PC-3 (cell line): ENCODE measurements around the gene NAP1L1. TPM values are rescaled to one million over a fixed set of nuclear protein-coding genes. Genes with fewer than 3 reads are reported as not detected.

Experiments
- ATAC-seq: fragments of 200-7000 bp; cut with Tn5 transposase; 2 replicates; pipeline ENCODE4 v1.9.1; 2020; ENCODE audit warnings: mild to moderate bottlenecking, moderate library complexity
- BruUV-seq: library from RNA; stranded (reverse); fragments of 400-500 nt; replicated peaks from 2 replicates; lab custom pipeline; 2021; lab: Mats Ljungman, UMichigan
- CTCF ChIA-PET: fragments of 300-600 bp; sonication (Branson Sonifier 250); formaldehyde crosslinking; loops from one replicate; lab custom pipeline; 2022; ENCODE audit warnings: antibody characterized with exemption; lab: Charles Lee
- POLR2A ChIA-PET: fragments of 300-600 bp; sonication (Branson Sonifier 250); formaldehyde crosslinking; loops from one replicate; lab custom pipeline; 2022; ENCODE audit warnings: antibody characterized with exemption; ENCODE audit not compliant: unreplicated experiment; lab: Charles Lee
- DNase-seq: peaks from one replicate; pipeline ENCODE4 v3.0.0-alpha.2; 2015
- H2AFZ ChIP-seq: fragments of 300-600 bp; sonication (generic); 2 replicates; pipeline ENCODE4 v1.6.0; 2016; ENCODE audit warnings: antibody characterized with exemption, low read length
- H3F3A ChIP-seq: fragments of 300-600 bp; sonication (generic); one replicate; pipeline ENCODE4 v1.6.0; 2017; ENCODE audit warnings: antibody characterized with exemption, low read length, control low read depth, mild to moderate bottlenecking; ENCODE audit not compliant: unreplicated experiment
- H3K27ac ChIP-seq: fragments of 300-600 bp; sonication (generic); 2 replicates; pipeline ENCODE4 v1.5.1; 2016; ENCODE audit warnings: mild to moderate bottlenecking, low read length
- H3K27me3 ChIP-seq: fragments of 300-600 bp; sonication (generic); 2 replicates; pipeline ENCODE4 v1.6.1; 2016; ENCODE audit warnings: low read length, mixed read lengths
- H3K36me3 ChIP-seq: fragments of 300-600 bp; sonication (generic); 2 replicates; pipeline ENCODE4 v1.6.1; 2016; ENCODE audit warnings: low read depth, mixed run types, low read length, mixed read lengths
- H3K4me1 ChIP-seq: fragments of 300-600 bp; sonication (generic); 2 replicates; pipeline ENCODE4 v1.5.1; 2016; ENCODE audit warnings: low read length; ENCODE audit not compliant: insufficient read depth
- H3K4me2 ChIP-seq: fragments of 300-600 bp; sonication (generic); 2 replicates; pipeline ENCODE4 v1.6.0; 2016; ENCODE audit warnings: low read length
- H3K4me3 ChIP-seq: fragments of 300-600 bp; sonication (generic); 2 replicates; pipeline ENCODE4 v1.5.1; 2016; ENCODE audit warnings: mild to moderate bottlenecking, low read length, mixed read lengths
- H3K79me2 ChIP-seq: fragments of 300-600 bp; sonication (generic); 2 replicates; pipeline ENCODE4 v1.6.1; 2017; ENCODE audit warnings: low read length, mixed read lengths
- H3K9ac ChIP-seq: fragments of 300-600 bp; sonication (generic); 2 replicates; pipeline ENCODE4 v1.6.0; 2016; ENCODE audit warnings: mild to moderate bottlenecking, low read length
- H3K9me2 ChIP-seq: fragments of 300-600 bp; sonication (generic); replicated peaks from 2 replicates; pipeline ENCODE4 v1.6.1; 2016; ENCODE audit warnings: mixed run types, low read length, mixed read lengths
- H3K9me3 ChIP-seq: fragments of 300-600 bp; sonication (generic); 2 replicates; pipeline ENCODE4 v1.6.1; 2016; ENCODE audit warnings: low read length, mixed read lengths
- H4K20me1 ChIP-seq: fragments of 300-600 bp; sonication (generic); 2 replicates; pipeline ENCODE4 v1.6.1; 2016; ENCODE audit warnings: low read length, mixed read lengths
- EZH2 ChIP-seq: fragments of 300-600 bp; sonication (generic); IDR thresholded peaks from one replicate; pipeline ENCODE4 v1.6.1; 2017; ENCODE audit warnings: antibody characterized with exemption, mild to moderate bottlenecking, low read length; ENCODE audit not compliant: unreplicated experiment
- EZH2phosphoT487 ChIP-seq: fragments of 300-600 bp; sonication (generic); IDR thresholded peaks from 2 replicates; pipeline ENCODE4 v1.6.1; 2018; ENCODE audit warnings: mild to moderate bottlenecking, antibody characterized with exemption, low read length, borderline replicate concordance
- intact Hi-C: fragments of 100-400 bp; cut with micrococcal nuclease; formaldehyde crosslinking; loops from 2 replicates; pipeline ENCODE4 v1.9.0; 2023
- total RNA-seq: library from RNA; depleted of rRNA; stranded (reverse); fragments of >200 nt; gene quantifications from 2 replicates; pipeline ENCODE4 v1.2.3, GENCODE V29; 2014
- TF ChIP-seq, protein P1 (sequence below): fragments of 300-600 bp; sonication (generic); conservative IDR thresholded peaks from 2 replicates; pipeline ENCODE4 v1.5.1; 2017; ENCODE audit warnings: antibody characterized with exemption, low read depth, mild to moderate bottlenecking, low read length

The NAP1L1 gene
- total RNA-seq, 1 experiment from 2014 or later, result 200 TPM

GRCh38 chr12:76010732-76011458, 73.6 kb downstream of the NAP1L1 start:
- Histone ChIP-seq H2AFZ (no peak overlapping the region), H4K20me1 (no peaks in the 10 kb centered on the region), H3K27ac (no peak overlapping the region), H3K4me1 (peaks cover 14% of the 10 kb centered on the region), H3K79me2 (no peaks in the 10 kb centered on the region), H3F3A (no peaks in the 10 kb centered on the region), H3K27me3 (no peaks in the 10 kb centered on the region), H3K9ac (no peak overlapping the region), H3K36me3 (no peaks in the 10 kb centered on the region), H3K9me2 (no peaks in the 10 kb centered on the region), H3K9me3 (no peaks in the 10 kb centered on the region), H3K4me3 (no peak overlapping the region), H3K4me2 (no peak overlapping the region)
- ATAC-seq (no peak), DNase-seq (no peak)
- no TSS peak for BruUV-seq
- intact Hi-C loops, result no loop called here
- TF ChIP-seq EZH2phosphoT487, result no peak
- TF ChIP-seq, protein P1, sequence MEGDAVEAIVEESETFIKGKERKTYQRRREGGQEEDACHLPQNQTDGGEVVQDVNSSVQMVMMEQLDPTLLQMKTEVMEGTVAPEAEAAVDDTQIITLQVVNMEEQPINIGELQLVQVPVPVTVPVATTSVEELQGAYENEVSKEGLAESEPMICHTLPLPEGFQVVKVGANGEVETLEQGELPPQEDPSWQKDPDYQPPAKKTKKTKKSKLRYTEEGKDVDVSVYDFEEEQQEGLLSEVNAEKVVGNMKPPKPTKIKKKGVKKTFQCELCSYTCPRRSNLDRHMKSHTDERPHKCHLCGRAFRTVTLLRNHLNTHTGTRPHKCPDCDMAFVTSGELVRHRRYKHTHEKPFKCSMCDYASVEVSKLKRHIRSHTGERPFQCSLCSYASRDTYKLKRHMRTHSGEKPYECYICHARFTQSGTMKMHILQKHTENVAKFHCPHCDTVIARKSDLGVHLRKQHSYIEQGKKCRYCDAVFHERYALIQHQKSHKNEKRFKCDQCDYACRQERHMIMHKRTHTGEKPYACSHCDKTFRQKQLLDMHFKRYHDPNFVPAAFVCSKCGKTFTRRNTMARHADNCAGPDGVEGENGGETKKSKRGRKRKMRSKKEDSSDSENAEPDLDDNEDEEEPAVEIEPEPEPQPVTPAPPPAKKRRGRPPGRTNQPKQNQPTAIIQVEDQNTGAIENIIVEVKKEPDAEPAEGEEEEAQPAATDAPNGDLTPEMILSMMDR, result no peak
- no peak for TF ChIP-seq EZH2
- CTCF ChIA-PET, result no interaction called here
- POLR2A ChIA-PET, result no interaction called here

DNA sequence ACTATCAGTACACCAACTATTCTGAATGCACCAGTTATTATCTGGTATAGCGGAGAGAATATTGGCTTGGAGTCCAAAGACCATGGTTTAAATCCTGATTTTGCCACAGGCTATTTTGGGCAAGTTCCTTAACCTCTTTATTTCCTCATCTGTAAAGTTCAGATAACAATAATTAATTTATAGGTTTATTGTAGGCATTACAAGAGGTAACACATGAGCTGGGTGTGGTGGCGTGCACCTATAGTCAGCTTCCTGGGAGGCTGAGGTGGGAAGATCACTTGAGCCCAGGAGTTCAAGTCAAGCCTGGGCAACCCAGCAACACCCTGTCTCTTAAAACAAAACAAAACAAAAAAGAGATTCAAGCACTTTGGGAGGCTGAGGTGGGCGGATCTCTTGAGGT, 76.1 kb downstream of the NAP1L1 start:
- CTCF ChIA-PET, result no interaction called here
- intact Hi-C loops, result no loop called here
- BruUV-seq, result no TSS peak

More for the DNA sequence above, 76.1 kb downstream of the NAP1L1 start:
- Histone ChIP-seq H3K9me2 (no peaks in the 10 kb centered on the region), H3K4me3 (no peak overlapping the region), H3K27ac (no peak overlapping the region), H3F3A (no peaks in the 10 kb centered on the region), H3K4me1 (peaks cover 5% of the 10 kb centered on the region; the same call in 1 of the 2 replicates), H3K9me3 (no peaks in the 10 kb centered on the region), H4K20me1 (no peaks in the 10 kb centered on the region), H2AFZ (no peak overlapping the region), H3K9ac (no peak overlapping the region), H3K79me2 (no peaks in the 10 kb centered on the region), H3K36me3 (no peaks in the 10 kb centered on the region), H3K4me2 (no peak overlapping the region), H3K27me3 (no peaks in the 10 kb centered on the region)
- POLR2A ChIA-PET, result no interaction called here
- TF ChIP-seq, protein P1, result no peak
- TF ChIP-seq EZH2phosphoT487 (no peak), EZH2 (no peak)
- no peak for DNase-seq
- no peak for ATAC-seq
